Body of pancreas (tissue), 4 donors: ENCODE measurements around the gene CSRP3.

Experiments used
- CTCF ChIP-seq, 7 experiments: fragments of 450-650 bp in 4 of 7; fragments of 200-600 bp in 3 of 7; sonication (generic) in 3 of 7; IDR thresholded peaks; one replicate each; pipeline ENCODE4 v1.5.1; 2016 to 2019; ENCODE audit warnings: antibody characterized with exemption in 7 of 7
- POLR2A ChIP-seq, 3 donors: fragments of 450-650 bp; IDR thresholded peaks; one replicate each; pipeline ENCODE4 v1.6.1; 2016; ENCODE audit warnings: antibody characterized with exemption in 3 of 3, mild to moderate bottlenecking in 2 of 3

GRCh38 chr11:19234231-19234817 lies 32.5 kb upstream of the CSRP3 start:
- TF ChIP-seq POLR2A (IDR thresholded peaks at IDR 0.05) (no peak), CTCF (IDR thresholded peaks at IDR 0.05) (no peak)
